Germinal center (tissue), 1 donor: ENCODE results near the gene SOST.
"Not testable (repeated sequence)": the region's sequence is repeated elsewhere in the genome, so short reads cannot be mapped to it uniquely, and the experiment has no call there.

ENCODE experiments used
- DNase-seq: peaks from one replicate; pipeline ENCODE4 v3.0.0; 2012; ENCODE audit warnings: mixed read lengths, low spot score

Gene SOST

DNA sequence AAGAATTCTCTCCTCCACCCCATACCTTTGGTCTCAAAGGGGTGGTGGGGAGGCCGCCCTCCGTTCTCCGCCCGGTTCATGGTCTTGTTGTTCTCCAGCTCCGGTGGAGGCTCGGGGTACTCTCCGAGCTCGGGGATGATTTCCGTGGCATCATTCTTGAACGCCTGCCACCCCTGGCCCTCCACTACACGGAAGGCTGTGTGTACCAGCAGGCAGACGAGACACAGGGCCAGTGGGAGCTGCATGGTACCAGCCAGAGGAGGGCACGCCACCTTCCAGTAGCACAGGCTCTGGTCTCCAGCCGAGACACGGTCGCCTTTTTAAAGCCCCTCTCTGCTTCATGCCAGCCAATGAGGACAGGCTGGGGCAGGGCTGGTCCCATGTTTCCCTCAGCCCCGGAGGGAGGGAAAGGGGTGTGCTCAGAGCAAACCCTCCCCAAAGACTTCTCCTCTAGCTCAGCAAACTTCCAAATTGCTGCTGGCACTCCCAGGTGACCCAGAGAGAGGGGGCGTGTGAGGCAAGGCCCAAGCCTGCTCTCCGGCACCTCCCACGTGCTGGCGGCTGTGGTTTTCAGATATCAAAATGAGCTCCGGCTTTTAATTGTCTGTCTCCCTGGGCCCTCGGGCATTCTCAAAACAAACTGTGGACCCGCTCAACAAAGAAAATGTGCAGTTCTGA lies at the start of gene SOST:
TSS of gene SOST (minus strand) at position 295 of the 678 bp plus-strand sequence. CDS start at position 245, 50 bp downstream.
- no peak for DNase-seq

DNA sequence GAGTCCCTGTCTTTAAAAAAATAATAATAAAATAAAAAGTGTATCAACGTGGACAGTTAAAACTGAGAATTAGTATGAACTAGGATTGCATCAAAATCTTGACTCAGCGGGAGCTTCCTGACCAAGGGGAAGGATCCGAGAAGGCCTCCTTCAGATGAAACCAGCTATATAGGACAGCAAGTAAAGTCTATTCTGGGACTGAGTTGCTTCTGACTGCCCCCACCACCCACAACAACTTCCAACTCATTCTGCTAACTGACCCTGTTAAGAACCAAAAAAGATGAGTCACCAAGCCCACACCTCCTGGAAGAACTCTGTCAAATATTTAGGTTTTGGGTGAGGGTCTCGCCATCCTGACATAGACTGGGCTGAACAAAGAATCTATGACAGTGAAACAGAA lies 49.5 kb upstream of the SOST start:
- no peak for DNase-seq

GRCh38 chr17:43805117-43805516 lies 46.5 kb upstream of the SOST start:
- DNase-seq, result no peak

DNA sequence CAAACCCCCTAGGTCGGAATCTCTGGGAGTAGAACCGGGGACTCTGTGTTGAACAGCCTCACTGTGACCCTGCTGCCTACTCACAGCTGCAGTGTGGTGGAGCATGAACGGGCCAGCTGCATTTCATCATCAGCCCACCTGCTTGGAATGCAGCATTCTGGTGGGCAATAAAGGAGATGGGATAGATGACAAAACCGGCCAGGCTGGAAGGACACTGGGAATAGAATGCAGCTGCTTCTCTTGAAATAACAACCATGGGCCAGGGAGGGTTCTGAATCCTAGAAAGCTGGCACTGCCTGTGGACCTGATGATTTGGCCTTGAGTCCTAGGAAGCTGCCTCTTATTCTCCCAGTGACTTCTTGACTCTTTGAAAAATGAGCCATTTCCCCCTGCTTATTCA lies 45.2 kb upstream of the SOST start:
- DNase-seq, result no peak

GRCh38 chr17:43801844-43802243 lies 43.3 kb upstream of the SOST start:
- no peak for DNase-seq

DNA sequence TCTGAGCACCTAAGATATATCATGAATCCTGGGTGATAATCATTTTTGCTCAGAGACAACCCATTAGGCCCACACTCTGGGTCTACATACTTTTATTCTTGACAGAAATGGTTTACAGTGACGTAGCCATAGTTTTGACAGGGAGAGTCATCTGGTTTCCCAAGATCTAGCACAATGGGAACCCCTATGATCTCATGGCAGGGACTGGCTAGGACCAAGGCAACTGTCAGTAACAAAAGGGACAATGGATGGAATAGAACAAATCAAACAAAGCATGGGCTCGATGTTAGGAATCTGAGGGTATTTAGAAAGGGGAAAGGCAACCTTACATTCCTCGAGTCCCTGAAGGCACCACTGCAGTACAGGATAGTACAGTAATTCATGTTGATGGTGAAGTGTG lies 42.1 kb upstream of the SOST start:
- DNase-seq, result no peak

- DNase-seq, result no peak
Observed at GRCh38 chr17:43799047-43799446, 40.5 kb upstream of the SOST start.

DNA sequence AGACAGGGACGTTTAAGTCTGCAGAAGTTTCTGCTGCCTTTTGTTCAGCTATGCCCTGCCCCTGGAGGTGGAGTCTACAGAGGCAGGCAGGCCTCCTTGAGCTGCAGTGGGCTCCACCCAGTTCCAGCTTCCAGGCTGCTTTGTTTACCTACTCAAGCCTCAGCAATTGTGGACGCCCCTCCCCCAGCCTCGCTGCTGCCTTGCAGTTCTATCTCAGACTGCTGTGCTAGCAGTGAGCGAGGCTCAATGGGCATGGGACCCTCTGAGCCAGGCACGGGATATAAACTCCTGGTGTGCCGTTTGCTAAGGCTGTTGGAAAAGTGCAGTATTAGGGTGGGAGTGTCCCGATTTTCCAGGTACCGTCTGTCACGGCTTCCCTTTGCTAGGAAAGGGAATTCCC lies 39.4 kb upstream of the SOST start:
- not testable (repeated sequence) for DNase-seq

GRCh38 chr17:43792668-43793067 lies 34.1 kb upstream of the SOST start:
- not testable (repeated sequence) for DNase-seq

GRCh38 chr17:43791589-43791988 lies 33.0 kb upstream of the SOST start:
- no peak for DNase-seq

- DNase-seq, result no peak
Observed at GRCh38 chr17:43790311-43790940, 31.8 kb upstream of the SOST start.

DNA sequence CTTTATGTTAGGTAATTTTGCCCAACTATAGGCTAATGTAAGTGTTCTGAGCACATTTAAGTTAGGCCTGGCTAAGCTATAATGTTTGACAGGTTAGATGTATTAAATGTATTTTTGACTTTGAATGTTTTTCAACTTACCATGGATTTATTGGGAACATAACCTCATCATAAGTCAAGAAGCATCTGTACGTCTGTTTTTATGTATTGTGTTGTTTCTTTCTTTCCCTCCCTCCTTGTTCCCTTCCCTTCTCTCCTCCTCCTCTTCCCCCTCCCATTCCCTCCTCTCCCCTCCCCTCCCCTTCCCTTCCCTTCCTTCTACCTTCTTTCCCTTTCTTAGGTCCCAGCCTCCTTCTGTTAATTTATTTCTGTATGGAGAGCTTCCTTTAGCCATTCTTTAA lies 30.9 kb upstream of the SOST start:
- DNase-seq, result no peak

- DNase-seq, result no peak
Observed at GRCh38 chr17:43788540-43788939, 29.9 kb upstream of the SOST start.

- no peak for DNase-seq
Observed at GRCh38 chr17:43787728-43788127, 29.1 kb upstream of the SOST start.

GRCh38 chr17:43784628-43785101 lies 26.1 kb upstream of the SOST start:
- no peak for DNase-seq

DNA sequence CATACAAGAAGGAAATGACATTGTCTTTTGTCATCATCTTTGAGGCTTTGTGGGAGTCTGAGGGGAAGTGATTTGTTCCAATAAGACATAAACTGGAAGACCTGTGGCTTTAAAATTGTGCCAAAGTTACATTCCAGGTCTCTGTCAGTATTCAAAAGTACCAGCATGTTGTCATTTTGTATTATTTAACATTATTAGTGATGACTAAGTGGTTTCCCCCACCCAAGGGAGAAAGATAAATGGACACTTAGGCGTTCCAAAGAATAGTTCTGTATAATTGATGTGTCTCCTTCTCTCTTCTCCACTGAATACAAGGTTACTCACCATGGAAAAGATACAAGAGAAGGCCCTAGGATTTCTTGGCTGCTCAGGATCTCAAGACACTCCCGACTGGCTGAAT lies 25.5 kb upstream of the SOST start:
- DNase-seq, result no peak

DNA sequence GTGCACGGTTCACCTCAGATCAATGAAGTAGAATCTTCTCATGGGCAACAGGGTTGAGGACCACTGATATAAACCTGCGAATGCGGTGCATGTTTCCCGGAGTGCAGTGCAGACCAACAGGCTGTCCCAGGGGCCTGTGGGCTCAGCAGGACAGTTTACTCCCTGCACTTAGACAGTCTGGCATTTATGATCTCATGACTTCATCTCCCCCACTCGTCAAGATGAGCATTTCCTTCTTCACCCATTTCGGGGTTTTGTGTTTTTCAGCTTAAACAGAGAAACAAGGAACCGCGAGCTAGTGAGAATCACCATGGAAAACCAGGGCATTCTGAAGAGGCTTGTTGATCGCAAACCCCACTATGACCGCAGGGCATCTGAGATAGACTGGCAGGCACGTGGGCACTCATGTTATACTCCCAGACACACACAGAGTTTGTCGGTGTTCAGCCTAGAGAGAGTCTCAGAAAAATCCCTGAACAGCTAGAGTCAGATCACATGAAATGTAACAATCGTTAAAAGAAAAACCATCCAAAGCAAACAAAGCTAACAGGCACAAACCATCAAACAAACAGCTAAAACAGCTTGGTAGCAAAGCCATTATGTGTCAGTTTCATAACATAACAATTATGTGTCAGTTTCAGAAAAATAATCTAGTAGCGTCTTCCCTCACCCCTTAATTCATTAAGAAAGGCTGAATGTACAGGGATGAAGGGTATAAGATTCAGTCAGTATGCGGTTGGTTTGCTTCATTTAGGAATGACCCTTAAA lies 24.5 kb upstream of the SOST start:
- DNase-seq, result no peak

DNA sequence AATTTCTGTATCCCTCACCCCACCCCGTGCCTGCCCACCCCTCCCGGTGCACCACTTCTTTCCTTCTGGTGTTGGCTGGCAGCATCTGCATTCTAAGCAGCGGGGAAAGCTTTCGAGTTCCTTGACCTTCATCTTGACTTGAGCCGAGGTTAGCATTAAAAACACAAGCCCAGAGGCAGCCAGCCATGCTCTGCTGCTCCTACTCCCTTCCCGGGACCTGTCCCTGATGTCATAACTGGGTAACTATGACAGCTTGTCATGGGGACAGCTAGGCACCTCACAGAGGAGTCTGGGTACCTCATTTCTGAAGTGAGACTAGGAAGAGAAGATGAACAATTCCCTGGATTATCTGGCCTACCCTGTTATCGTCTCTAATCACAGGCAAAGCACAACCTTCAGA lies 21.5 kb upstream of the SOST start, which contains the start of gene CFAP97D1:
TSS of gene CFAP97D1 (plus strand) at position 301 of the 400 bp plus-strand sequence. CDS start at position 329, 28 bp downstream.
- DNase-seq, result no peak

GRCh38 chr17:43779145-43780125 lies 20.8 kb upstream of the SOST start:
- no peak for DNase-seq

DNA sequence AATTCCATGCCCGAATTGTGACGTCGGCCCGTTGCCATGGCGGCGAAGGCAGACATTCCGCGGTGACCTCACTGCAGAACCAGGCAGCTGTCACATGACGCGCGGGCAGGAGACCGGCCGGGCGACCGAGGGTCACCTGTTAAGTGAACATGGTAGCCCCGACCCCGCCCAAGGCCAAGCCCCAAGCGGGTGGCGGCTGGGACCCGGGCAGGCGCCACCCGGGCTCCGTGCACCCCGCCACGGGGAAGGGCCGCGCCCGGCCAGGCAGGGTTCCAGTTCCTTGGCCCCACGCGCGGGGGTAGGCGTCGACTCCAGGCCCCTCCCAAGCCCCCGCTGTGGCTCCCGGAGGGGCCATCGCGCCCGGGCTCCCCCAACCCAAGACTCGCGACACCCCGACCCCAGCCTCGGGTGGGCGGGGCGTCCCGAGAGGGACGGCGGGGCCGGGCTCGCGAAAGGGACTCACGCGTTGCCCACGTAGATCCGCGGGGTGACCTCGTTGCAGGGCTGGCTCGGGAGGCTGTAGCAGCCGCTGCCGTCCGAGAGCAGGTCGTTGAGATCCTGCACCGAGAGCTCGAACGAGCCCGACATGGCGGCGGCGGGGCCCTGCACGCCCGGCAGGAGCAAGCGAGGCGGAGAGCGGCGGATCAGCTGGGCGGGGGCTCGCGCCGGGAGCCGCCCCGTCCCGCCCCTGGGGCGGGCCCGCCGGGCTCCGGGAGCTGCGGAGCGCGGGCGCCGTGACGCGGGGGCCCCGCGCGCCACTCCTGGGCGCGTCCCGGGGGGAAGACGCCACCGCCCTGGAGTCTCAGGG lies 19.9 kb upstream of the SOST start, which contains the start of gene DUSP3:
TSS of gene DUSP3 (minus strand) at position 641 of the 808 bp plus-strand sequence. CDS start at position 588, 53 bp downstream.
- DNase-seq, result peak; percentile 89
